Gastroesophageal sphincter (tissue), 3 donors: ENCODE results near the gene APBB1IP.

Source experiments
- CTCF ChIP-seq, 4 experiments: fragments of 200-600 bp in 2 of 4; fragments of 450-650 bp in 2 of 4; sonication (generic) in 1 of 4; IDR thresholded peaks; one replicate each; pipeline ENCODE4 v1.5.1; 2017 to 2019; ENCODE audit warnings: antibody characterized with exemption in 4 of 4, mild to moderate bottlenecking in 2 of 4, moderate library complexity in 2 of 4
- POLR2A ChIP-seq, 2 donors: fragments of 450-650 bp; IDR thresholded peaks; one replicate each; pipeline ENCODE4 v1.6.1; 2017; ENCODE audit warnings: antibody characterized with exemption in 2 of 2, mild to moderate bottlenecking in 2 of 2, moderate library complexity in 1 of 2
- POLR2AphosphoS5 ChIP-seq: sonication (generic); formaldehyde crosslinking; IDR thresholded peaks from one replicate; pipeline ENCODE4 v1.6.1; 2017; ENCODE audit warnings: antibody characterized with exemption

GRCh38 chr10:26440088-26440470, 1.9 kb downstream of the APBB1IP start:
- TF ChIP-seq POLR2AphosphoS5 (no peak), CTCF (IDR thresholded peaks at IDR 0.05) (no peak), POLR2A (IDR thresholded peaks at IDR 0.05) (no peak)
